ENCODE results near the gene ACBD5.
"Not testable (repeated sequence)": the region's sequence is repeated elsewhere in the genome, so short reads cannot be mapped to it uniquely, and the experiment has no call there.

Gene ACBD5

GRCh38 chr10:27240212-27241009 is at the start of gene ACBD5:
TSS of gene ACBD5 (minus strand) at chr10:27240797. CDS start at chr10:27240688, 109 bp downstream.
- peak; percentile 70 to 86 for DNase-seq

- DNase-seq: peak in 1 of 2 experiments; percentile 9
These were observed 44.5 kb upstream of the ACBD5 start for GRCh38 chr10:27285093-27285492.

- DNase-seq: no peak
These were observed 36.0 kb upstream of the ACBD5 start for GRCh38 chr10:27276581-27276980.

GRCh38 chr10:27266025-27266424 is 25.4 kb upstream of the ACBD5 start:
- DNase-seq: not testable (repeated sequence)

GRCh38 chr10:27262788-27263187 is 22.2 kb upstream of the ACBD5 start:
- not testable (repeated sequence) for DNase-seq

- no peak for DNase-seq
These were observed 18.5 kb upstream of the ACBD5 start for GRCh38 chr10:27258838-27259812.

GRCh38 chr10:27258492-27258837 is 17.9 kb upstream of the ACBD5 start:
- no peak for DNase-seq

GRCh38 chr10:27256299-27257189 is 15.9 kb upstream of the ACBD5 start:
- no peak for DNase-seq

- DNase-seq: no peak
These were observed 13.0 kb upstream of the ACBD5 start for GRCh38 chr10:27253576-27253975.

- no peak for DNase-seq
These were observed 11.8 kb upstream of the ACBD5 start for GRCh38 chr10:27252267-27253000.

- DNase-seq: no peak
These were observed 11.0 kb upstream of the ACBD5 start for GRCh38 chr10:27251554-27251953.

GRCh38 chr10:27248215-27248614 is 7.6 kb upstream of the ACBD5 start:
- no peak for DNase-seq

- no peak for DNase-seq
These were observed 6.8 kb upstream of the ACBD5 start for GRCh38 chr10:27247441-27247840.

GRCh38 chr10:27247006-27247405 is 6.4 kb upstream of the ACBD5 start:
- DNase-seq: no peak

GRCh38 chr10:27245836-27246235 is 5.2 kb upstream of the ACBD5 start:
- no peak for DNase-seq

- DNase-seq: no peak
These were observed 4.4 kb upstream of the ACBD5 start for GRCh38 chr10:27244976-27245375.

- peak; percentile 69 to 74 for DNase-seq
These were observed 2.5 kb upstream of the ACBD5 start for GRCh38 chr10:27242951-27243551.

GRCh38 chr10:27242473-27242950 is 1.9 kb upstream of the ACBD5 start:
- DNase-seq: no peak

- peak; percentile 93 to 95 for DNase-seq
These were observed 1.3 kb upstream of the ACBD5 start for GRCh38 chr10:27241652-27242472.

- DNase-seq: peak in 1 of 2 experiments; percentile 17
These were observed 534 bp upstream of the ACBD5 start for GRCh38 chr10:27241010-27241651.

Data from NCI-H446 (cell line).